Mesenchymal stem cell (in vitro differentiated cells and primary cell): ENCODE measurements around the gene TSFM.

Experiments used
- DNase-seq: peaks from one replicate; pipeline ENCODE4 v3.0.0-alpha.2; 2013
- H2AFZ ChIP-seq: one replicate; pipeline ENCODE4 v1.6.1; 2013; ENCODE audit warnings: low read depth, mild to moderate bottlenecking, control low read depth, inconsistent platforms, low read length, moderate library complexity
- H2AK5ac ChIP-seq: 2 replicates; pipeline ENCODE4 v1.6.1; 2013; ENCODE audit warnings: low read length, moderate library complexity, mild to moderate bottlenecking, inconsistent platforms; ENCODE audit not compliant: severe bottlenecking
- H2BK120ac ChIP-seq: one replicate; pipeline ENCODE4 v1.6.1; 2013; ENCODE audit warnings: low read depth, mild to moderate bottlenecking, inconsistent platforms, low read length, moderate library complexity
- H2BK12ac ChIP-seq, 2 experiments: one replicate each; pipeline ENCODE4 v1.6.1; 2013; ENCODE audit warnings: inconsistent platforms in 2 of 2, low read length in 2 of 2, mild to moderate bottlenecking in 2 of 2, moderate library complexity in 2 of 2, control low read depth in 1 of 2
- H2BK15ac ChIP-seq: one replicate; pipeline ENCODE4 v1.6.1; 2013; ENCODE audit warnings: mild to moderate bottlenecking, low read depth, inconsistent platforms; ENCODE audit not compliant: poor library complexity, severe bottlenecking
- H2BK5ac ChIP-seq: 2 replicates; pipeline ENCODE4 v1.6.1; 2013; ENCODE audit warnings: low read depth, mild to moderate bottlenecking, low read length, control low read depth, inconsistent platforms; ENCODE audit not compliant: poor library complexity, severe bottlenecking
- H3K14ac ChIP-seq, 2 experiments: one replicate each; pipeline ENCODE4 v1.6.1; 2013; ENCODE audit warnings: inconsistent platforms in 2 of 2, low read length in 2 of 2, control low read depth in 1 of 2, mild to moderate bottlenecking in 1 of 2, moderate library complexity in 1 of 2
- H3K18ac ChIP-seq, 2 experiments: one replicate each; pipeline ENCODE4 v1.6.1; 2013; ENCODE audit warnings: inconsistent platforms in 2 of 2, low read length in 2 of 2, control low read depth in 1 of 2, low read depth in 1 of 2, mild to moderate bottlenecking in 1 of 2
- H3K23ac ChIP-seq, 2 experiments: one replicate each; pipeline ENCODE4 v1.6.1; 2013; ENCODE audit warnings: inconsistent platforms in 2 of 2, low read length in 2 of 2, mild to moderate bottlenecking in 2 of 2, moderate library complexity in 2 of 2, control low read depth in 1 of 2
- H3K27ac ChIP-seq: 2 replicates; pipeline ENCODE4 v1.5.1; 2013; ENCODE audit warnings: mild to moderate bottlenecking, moderate library complexity, low read length, control low read depth, inconsistent platforms; ENCODE audit not compliant: poor library complexity, severe bottlenecking
- H3K27me3 ChIP-seq, 2 experiments: 2 replicates each; pipeline versions ENCODE4 v1.6.1 to v1.7.0; 2013; ENCODE audit warnings: low read length in 2 of 2, mild to moderate bottlenecking in 2 of 2, moderate library complexity in 2 of 2, control low read depth in 1 of 2, inconsistent platforms in 1 of 2; ENCODE audit not compliant: control insufficient read depth in 1 of 2, insufficient read depth in 1 of 2
- H3K36me3 ChIP-seq, 2 experiments: 2 replicates each; pipeline versions ENCODE4 v1.6.1 to v1.7.0; 2013; ENCODE audit warnings: low read length in 2 of 2, control low read depth in 1 of 2, inconsistent platforms in 1 of 2, low read depth in 1 of 2, mild to moderate bottlenecking in 1 of 2; ENCODE audit not compliant: insufficient read depth in 2 of 2, control insufficient read depth in 1 of 2
- H3K4ac ChIP-seq, 2 experiments: one replicate each; pipeline ENCODE4 v1.6.1; 2013; ENCODE audit warnings: inconsistent platforms in 2 of 2, low read length in 2 of 2, mild to moderate bottlenecking in 2 of 2, moderate library complexity in 2 of 2, control low read depth in 1 of 2, low read depth in 1 of 2
- H3K4me1 ChIP-seq: 2 replicates; pipeline ENCODE4 v1.6.1; 2013; ENCODE audit warnings: low read depth, low read length, control low read depth; ENCODE audit not compliant: control insufficient read depth, insufficient read depth
- H3K4me2 ChIP-seq: 2 replicates; pipeline ENCODE4 v1.6.1; 2013; ENCODE audit warnings: low read length, mild to moderate bottlenecking, inconsistent platforms; ENCODE audit not compliant: poor library complexity, severe bottlenecking
- H3K4me3 ChIP-seq, 2 experiments: 2 replicates each; pipeline versions ENCODE4 v1.5.1 to v1.7.0; 2013; ENCODE audit warnings: low read length in 2 of 2, mild to moderate bottlenecking in 2 of 2, control low read depth in 1 of 2, low read depth in 1 of 2; ENCODE audit not compliant: insufficient read depth in 1 of 2
- H3K79me1 ChIP-seq: replicated peaks from 2 replicates; pipeline ENCODE4 v1.6.1; 2013; ENCODE audit warnings: mild to moderate bottlenecking, control low read depth, low read length, inconsistent platforms; ENCODE audit not compliant: poor library complexity, severe bottlenecking
- H3K9ac ChIP-seq: 2 replicates; pipeline ENCODE4 v1.7.0; 2013; ENCODE audit warnings: mild to moderate bottlenecking, low read length, moderate library complexity
- H3K9me3 ChIP-seq: 2 replicates; pipeline ENCODE4 v1.7.0; 2013; ENCODE audit warnings: mild to moderate bottlenecking, low read length; ENCODE audit not compliant: control insufficient read depth
- H4K8ac ChIP-seq: one replicate; pipeline ENCODE4 v1.6.1; 2013; ENCODE audit warnings: inconsistent platforms, mild to moderate bottlenecking, low read length, moderate library complexity
- H4K91ac ChIP-seq: one replicate; pipeline ENCODE4 v1.6.1; 2013; ENCODE audit warnings: mild to moderate bottlenecking, low read length, inconsistent platforms
- WGBS: methylation state at CpG from one replicate; pipeline ENCODE4 v1.1.7; 2013; ENCODE audit warnings: mixed read lengths; 5-methylcytosine and 5-hydroxymethylcytosine counted together

The TSFM gene

GRCh38 chr12:57755454-57756372 is 26.9 kb upstream of the TSFM start:
- H3K79me1 ChIP-seq = no peaks in the 10 kb centered on the region
- no peak overlapping the region for H4K91ac ChIP-seq
- H2BK120ac ChIP-seq = no peak overlapping the region
- no peak overlapping the region for H4K8ac ChIP-seq
- DNase-seq = no peak
- WGBS = under 1% methylated on average over 58 of the region's 76 CpGs
- H2BK5ac ChIP-seq = no peak overlapping the region
- peaks cover 19% of the 10 kb centered on the region for H3K4me1 ChIP-seq
- H3K36me3 ChIP-seq = peaks cover 6 to 18% of the 10 kb centered on the region in 2 experiments
- H3K14ac ChIP-seq = no peak overlapping the region
- H2BK12ac ChIP-seq = no peak overlapping the region
- H3K27me3 ChIP-seq = peaks cover 11 to 23% of the 10 kb centered on the region in 2 experiments
- H3K27ac ChIP-seq = no peak overlapping the region
- no peak overlapping the region for H2AK5ac ChIP-seq
- peak overlapping the region in 1 of 2 experiments; percentile 38 for H3K4ac ChIP-seq
- H3K4me2 ChIP-seq = peak overlapping the region; percentile 96
- H3K9me3 ChIP-seq = no peaks in the 10 kb centered on the region
- H3K4me3 ChIP-seq = peak overlapping the region; percentile 65 to 75
- peak overlapping the region; percentile 32 for H3K9ac ChIP-seq
- peak overlapping the region; percentile 35 to 58 for H3K18ac ChIP-seq
- peak overlapping the region in 1 of 2 experiments; percentile 70 for H3K23ac ChIP-seq
- no peak overlapping the region for H2BK15ac ChIP-seq
- H2AFZ ChIP-seq = peak overlapping the region; percentile 44

GRCh38 chr12:57756406-57757341 is 25.9 kb upstream of the TSFM start:
- Histone ChIP-seq H3K4me3 (no peak overlapping the region), H2BK15ac (no peak overlapping the region), H3K23ac (no peak overlapping the region), H2BK12ac (no peak overlapping the region), H3K4me1 (peaks cover 12% of the 10 kb centered on the region), H2AFZ (no peak overlapping the region), H3K4me2 (peak overlapping the region; percentile 49), H2BK120ac (no peak overlapping the region), H3K79me1 (no peaks in the 10 kb centered on the region), H3K27ac (no peak overlapping the region), H3K9me3 (no peaks in the 10 kb centered on the region), H3K9ac (no peak overlapping the region), H3K14ac (no peak overlapping the region), H4K91ac (no peak overlapping the region), H3K18ac (no peak overlapping the region), H2AK5ac (no peak overlapping the region), H3K4ac (no peak overlapping the region), H3K36me3 (peaks cover 0 to 16% of the 10 kb centered on the region in 2 experiments), H3K27me3 (peaks cover 13 to 25% of the 10 kb centered on the region in 2 experiments), H4K8ac (no peak overlapping the region), H2BK5ac (no peak overlapping the region)
- peak; percentile 68 for DNase-seq
- 16% methylated on average over 17 of the region's 22 CpGs for WGBS

GRCh38 chr12:57757771-57758170 is 24.8 kb upstream of the TSFM start:
- H3K36me3 ChIP-seq = peaks cover 0 to 16% of the 10 kb centered on the region in 2 experiments
- no peak overlapping the region for H2BK12ac ChIP-seq
- no peak overlapping the region for H3K4ac ChIP-seq
- 88% methylated on average over 3 of the region's 4 CpGs for WGBS
- no peaks in the 10 kb centered on the region for H3K9me3 ChIP-seq
- no peak overlapping the region for H3K23ac ChIP-seq
- H2AFZ ChIP-seq = no peak overlapping the region
- no peak overlapping the region for H2BK15ac ChIP-seq
- H2BK5ac ChIP-seq = no peak overlapping the region
- no peak for DNase-seq
- no peak overlapping the region for H4K91ac ChIP-seq
- no peak overlapping the region for H3K27ac ChIP-seq
- peaks cover 12% of the 10 kb centered on the region for H3K4me1 ChIP-seq
- no peak overlapping the region for H3K4me3 ChIP-seq
- peaks cover 16 to 31% of the 10 kb centered on the region in 2 experiments for H3K27me3 ChIP-seq
- H2BK120ac ChIP-seq = no peak overlapping the region
- H3K14ac ChIP-seq = no peak overlapping the region
- H3K79me1 ChIP-seq = no peaks in the 10 kb centered on the region
- no peak overlapping the region for H4K8ac ChIP-seq
- no peak overlapping the region for H2AK5ac ChIP-seq
- H3K4me2 ChIP-seq = no peak overlapping the region
- H3K18ac ChIP-seq = no peak overlapping the region
- H3K9ac ChIP-seq = no peak overlapping the region
